ENCODE results near the gene KIAA1614. TPM values are rescaled to one million over a fixed set of nuclear protein-coding genes. Genes with fewer than 3 reads are reported as not detected.

Gene KIAA1614
- polyA plus RNA-seq, 1 of the 3 experiments (the other 2 are of a cell fraction): 1.1 TPM

GRCh38 chr1:180887841-180888240 is 24.9 kb upstream of the KIAA1614 start:
- POLR2A ChIA-PET: no interaction called here
- TF ChIP-seq PBX3 (IDR thresholded peaks at IDR 0.05): no peak
- no peak for TF ChIP-seq SMC3 (IDR thresholded peaks at IDR 0.05; ENCODE audit: low read depth, low read length)
- no peak for TF ChIP-seq RAD21 (IDR thresholded peaks at IDR 0.05; ENCODE audit: low read length)
- TF ChIP-seq TCF12 (IDR thresholded peaks at IDR 0.05): no peak
- TF ChIP-seq EZH2phosphoT487 (IDR thresholded peaks at IDR 0.05; ENCODE audit: borderline replicate concordance, low read depth): no peak
- TF ChIP-seq, protein P1, sequence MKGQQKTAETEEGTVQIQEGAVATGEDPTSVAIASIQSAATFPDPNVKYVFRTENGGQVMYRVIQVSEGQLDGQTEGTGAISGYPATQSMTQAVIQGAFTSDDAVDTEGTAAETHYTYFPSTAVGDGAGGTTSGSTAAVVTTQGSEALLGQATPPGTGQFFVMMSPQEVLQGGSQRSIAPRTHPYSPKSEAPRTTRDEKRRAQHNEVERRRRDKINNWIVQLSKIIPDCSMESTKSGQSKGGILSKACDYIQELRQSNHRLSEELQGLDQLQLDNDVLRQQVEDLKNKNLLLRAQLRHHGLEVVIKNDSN (IDR thresholded peaks at IDR 0.05; ENCODE audit: borderline replicate concordance, low read depth): no peak
- TF ChIP-seq FOXJ3 (CRISPR knock-in tag; IDR thresholded peaks at IDR 0.05): no peak
- TF ChIP-seq POLR2AphosphoS5 (IDR thresholded peaks at IDR 0.05; ENCODE audit: low read depth, low read length): no peak
- no peak for TF ChIP-seq MXI1 (IDR thresholded peaks at IDR 0.05; ENCODE audit: low read depth, low read length)
- no peak for TF ChIP-seq RFX5 (IDR thresholded peaks at IDR 0.05; ENCODE audit: low read length)
- TF ChIP-seq MAX (IDR thresholded peaks at IDR 0.05; ENCODE audit: low read depth): no peak
- TF ChIP-seq YY1 (IDR thresholded peaks at IDR 0.05; ENCODE audit: low read depth): no peak
- no peak for TF ChIP-seq ELF1 (IDR thresholded peaks at IDR 0.05)
- no peak for TF ChIP-seq MEF2A (IDR thresholded peaks at IDR 0.05; ENCODE audit: borderline replicate concordance, low read depth)
- TF ChIP-seq GABPA (IDR thresholded peaks at IDR 0.05; ENCODE audit: low read depth): no peak
- H4K20me1 ChIP-seq (ENCODE audit: insufficient read depth): no peaks in the 10 kb centered on the region

DNA sequence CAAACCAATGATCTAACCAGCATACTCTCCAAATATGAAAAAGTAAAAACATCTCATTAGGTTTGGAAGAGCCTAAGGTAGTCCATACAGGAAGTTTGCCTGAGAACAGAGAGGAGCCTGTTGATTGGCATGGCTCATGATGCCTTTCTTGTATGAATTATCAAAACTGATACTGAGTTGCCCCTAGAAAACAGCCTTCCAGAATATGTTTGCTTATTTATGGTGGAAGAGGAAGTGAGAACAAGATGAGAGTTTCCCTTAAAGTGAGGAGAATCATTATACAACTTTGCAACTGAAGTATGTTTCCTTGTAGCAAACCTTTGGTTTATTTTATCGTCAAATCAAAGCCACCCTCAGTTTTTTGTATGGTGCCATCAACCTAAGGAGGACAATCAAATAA is 23.8 kb upstream of the KIAA1614 start:
- TF ChIP-seq YY1 (IDR thresholded peaks at IDR 0.05; ENCODE audit: low read depth) (no peak), EZH2phosphoT487 (IDR thresholded peaks at IDR 0.05; ENCODE audit: borderline replicate concordance, low read depth) (no peak)
- no peaks in the 10 kb centered on the region for H3K79me2 ChIP-seq (ENCODE audit: insufficient read depth)
- peaks cover 6 to 19% of the 10 kb centered on the region in 2 experiments for H3K36me3 ChIP-seq (replicated peaks in 1 of 2; ENCODE audit: control insufficient read depth in 1 of 2, insufficient read depth in 2 of 2, low read length in 1 of 2)
- H3K4me1 ChIP-seq (ENCODE audit: control insufficient read depth in 1 of 2, insufficient read depth in 2 of 2, low read depth in 1 of 2, low read length in 1 of 2): no peaks in the 10 kb centered on the region; a peak in 1 of 4 replicates
- H3K9me2 ChIP-seq: no peaks in the 10 kb centered on the region
- no peak for DNase-seq
- ChIA-PET POLR2A (no interaction called here), CTCF (interaction anchor here (1.0 to 8.9 kb wide), 3 partner anchors 11 to 373 kb away, joined by 3 to 145 read pairs (median 3); no protein-coding TSS in a partner anchor)
- no peak overlapping the region for H3K4me2 ChIP-seq
- no peaks in the 10 kb centered on the region for H3F3A ChIP-seq (replicated peaks; ENCODE audit: insufficient read depth)
- H3K4me3 ChIP-seq (ENCODE audit: low read depth in 2 of 2, low read length in 1 of 2): no peak overlapping the region
- no peak overlapping the region for H2AFZ ChIP-seq (ENCODE audit: low read depth)
- no peaks in the 10 kb centered on the region for H3K27me3 ChIP-seq (ENCODE audit: insufficient read depth)
- H4K20me1 ChIP-seq (ENCODE audit: insufficient read depth): no peaks in the 10 kb centered on the region
- H3K27ac ChIP-seq (ENCODE audit: low read depth in 2 of 2, low read length in 1 of 2): no peak overlapping the region
- 100% methylated on average over 1 of the region's 1 CpG for WGBS (ENCODE audit: low lambda C conversion rate)
- H3K9me3 ChIP-seq: no peaks in the 10 kb centered on the region
- no peak overlapping the region for H3K9ac ChIP-seq

More at GRCh38 chr1:180887841-180888240, 24.9 kb upstream of the KIAA1614 start:
- H3K36me3 ChIP-seq (replicated peaks in 1 of 2; ENCODE audit: control insufficient read depth in 1 of 2, insufficient read depth in 2 of 2, low read length in 1 of 2): peaks cover 6 to 19% of the 10 kb centered on the region in 2 experiments
- H3K4me1 ChIP-seq (ENCODE audit: control insufficient read depth in 1 of 2, insufficient read depth in 2 of 2, low read depth in 1 of 2, low read length in 1 of 2): no peaks in the 10 kb centered on the region; a peak in 1 of 4 replicates
- H3K4me2 ChIP-seq: no peak overlapping the region
- CTCF ChIA-PET: interaction anchor here (1.0 to 8.9 kb wide), 3 partner anchors 12 to 372 kb away, joined by 3 to 145 read pairs (median 3); no protein-coding TSS in a partner anchor
- no peak overlapping the region for H3K9ac ChIP-seq
- H3K27me3 ChIP-seq (ENCODE audit: insufficient read depth): no peaks in the 10 kb centered on the region
- no peaks in the 10 kb centered on the region for H3K79me2 ChIP-seq (ENCODE audit: insufficient read depth)
- H3K27ac ChIP-seq (ENCODE audit: low read depth in 2 of 2, low read length in 1 of 2): no peak overlapping the region
- H3K4me3 ChIP-seq (ENCODE audit: low read depth in 2 of 2, low read length in 1 of 2): no peak overlapping the region
- WGBS (ENCODE audit: low lambda C conversion rate): 98% methylated on average over 7 of the region's 7 CpGs
- DNase-seq: no peak
- no peaks in the 10 kb centered on the region for H3K9me3 ChIP-seq
- H3K9me2 ChIP-seq: no peaks in the 10 kb centered on the region
- no peaks in the 10 kb centered on the region for H3F3A ChIP-seq (replicated peaks; ENCODE audit: insufficient read depth)
- no peak overlapping the region for H2AFZ ChIP-seq (ENCODE audit: low read depth)
